Measurements from ENCODE around the gene CEP112.

DNA sequence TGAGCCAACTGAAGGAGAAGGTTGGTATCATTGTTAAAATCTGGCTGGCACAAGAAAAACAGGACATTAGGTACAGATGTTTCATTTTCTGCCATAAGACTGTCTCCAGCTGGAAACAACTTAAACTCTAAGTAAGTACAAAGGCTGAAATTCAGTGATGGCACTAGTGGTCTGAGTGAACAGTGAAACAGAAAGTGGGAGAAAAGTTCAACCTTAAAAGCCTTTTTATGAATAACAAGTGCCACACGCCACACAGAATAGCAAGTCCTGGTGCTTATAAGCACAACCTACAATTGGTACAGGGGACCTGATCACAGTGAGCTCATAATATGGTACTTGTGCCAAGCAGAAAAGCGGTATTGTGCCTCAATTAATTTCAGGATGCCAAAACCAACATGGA lies 56.7 kb downstream of the CEP112 start:
- TF ChIP-seq GATA2 (IDR thresholded peaks at IDR 0.05; ENCODE audit: low read depth, low read length) (no peak), GATA3 (IDR thresholded peaks at IDR 0.05; ENCODE audit: low read depth, low read length) (no peak)
